Measurements from ENCODE around the gene MYPOP.

- TF ChIP-seq POLR2AphosphoS5 (IDR thresholded peaks at IDR 0.05; ENCODE audit: low read depth, low read length) (no peak), POLR2A (IDR thresholded peaks at IDR 0.05; ENCODE audit: low read depth, low read length) (no peak), PAX5 (IDR thresholded peaks at IDR 0.05; ENCODE audit: insufficient read depth, low read length, severe bottlenecking) (no peak), TAF1 (IDR thresholded peaks at IDR 0.05; ENCODE audit: low read depth, low read length) (no peak), SPI1 (IDR thresholded peaks at IDR 0.05; ENCODE audit: low read depth, low read length) (no peak), POU2F2 (IDR thresholded peaks at IDR 0.05; ENCODE audit: low read depth, low read length) (no peak)
Measured at GRCh38 chr19:45870798-45871197, 31.6 kb downstream of the MYPOP start.
